Measurements from ENCODE around the gene SF1. TPM values are rescaled to one million over a fixed set of nuclear protein-coding genes. Genes with fewer than 3 reads are reported as not detected.
A peak's percentile ranks its signal among the peaks of the same experiment; 100 is the strongest.
"Not testable (repeated sequence)": the region's sequence is repeated elsewhere in the genome, so short reads cannot be mapped to it uniquely, and the experiment has no call there.

Gene SF1
- total RNA-seq, result 100 to 1,000 TPM; 323 to 406 TPM

GRCh38 chr11:64778473-64779298 lies at the start of gene SF1:
Gene SF1, minus strand, starts transcription at chr11:64778542. Its CDS starts 150 bp downstream, at chr11:64778392.
- Mint-ChIP-seq H3K27ac (peak within 1 kb of the TSS; percentile 99 to 100), H3K9me3 (no peaks in the 10 kb centered on the region), H3K36me3 (peaks cover 38 to 46% of the 10 kb centered on the region in 2 donors)
- DNase-seq (ENCODE audit: low spot score in 2 of 2) (peak; percentile 98 to 100), ATAC-seq (peak; percentile 91 to 92)

GRCh38 chr11:64827451-64827839 lies 49.1 kb upstream of the SF1 start:
- Mint-ChIP-seq H3K9me3 (no peaks in the 10 kb centered on the region), H3K27ac (no peak overlapping the region), H3K36me3 (no peaks in the 10 kb centered on the region)
- no peak for DNase-seq (ENCODE audit: low spot score in 2 of 2)
- no peak for ATAC-seq

- H3K9me3 Mint-ChIP-seq, result no peaks in the 10 kb centered on the region
- H3K27ac Mint-ChIP-seq, result no peak overlapping the region
- no peak for DNase-seq (ENCODE audit: low spot score in 2 of 2)
- ATAC-seq, result no peak
- no peaks in the 10 kb centered on the region for H3K36me3 Mint-ChIP-seq
Observed at GRCh38 chr11:64826578-64827450, 48.5 kb upstream of the SF1 start.

- no peak overlapping the region for H3K27ac Mint-ChIP-seq
- H3K9me3 Mint-ChIP-seq, result no peaks in the 10 kb centered on the region
- DNase-seq (ENCODE audit: low spot score in 2 of 2), result no peak
- no peaks in the 10 kb centered on the region for H3K36me3 Mint-ChIP-seq
- no peak for ATAC-seq
Observed at GRCh38 chr11:64826062-64826461, 47.7 kb upstream of the SF1 start.

- H3K36me3 Mint-ChIP-seq, result no peaks in the 10 kb centered on the region
Observed at GRCh38 chr11:64823568-64824119, 45.3 kb upstream of the SF1 start.

GRCh38 chr11:64817476-64817875 lies 39.1 kb upstream of the SF1 start:
- DNase-seq (ENCODE audit: low spot score in 2 of 2), result no peak
- Mint-ChIP-seq H3K36me3 (no peaks in the 10 kb centered on the region), H3K27ac (no peak overlapping the region), H3K9me3 (no peaks in the 10 kb centered on the region)
- ATAC-seq, result no peak

More at GRCh38 chr11:64823568-64824119, 45.3 kb upstream of the SF1 start:
- DNase-seq (ENCODE audit: low spot score in 2 of 2) (no peak), ATAC-seq (no peak)
- Mint-ChIP-seq H3K9me3 (no peaks in the 10 kb centered on the region), H3K27ac (no peak overlapping the region)

- H3K9me3 Mint-ChIP-seq; H3K36me3 Mint-ChIP-seq; DNase-seq (ENCODE audit: low spot score in 2 of 2); ATAC-seq: not testable (repeated sequence)
- peak overlapping the region in 1 of 2 donors; percentile 8 for H3K27ac Mint-ChIP-seq
Observed at GRCh38 chr11:64815433-64815832, 37.1 kb upstream of the SF1 start.

- no peak for ATAC-seq
- Mint-ChIP-seq H3K27ac (no peak overlapping the region), H3K9me3 (no peaks in the 10 kb centered on the region), H3K36me3 (peaks cover 0 to under 1% of the 10 kb centered on the region in 2 donors)
- DNase-seq (ENCODE audit: low spot score in 2 of 2), result no peak
Observed at GRCh38 chr11:64814712-64815187, 36.4 kb upstream of the SF1 start.

- Mint-ChIP-seq H3K36me3 (peaks cover 0 to 6% of the 10 kb centered on the region in 2 donors), H3K27ac (no peak overlapping the region), H3K9me3 (no peaks in the 10 kb centered on the region)
- DNase-seq (ENCODE audit: low spot score in 2 of 2) (no peak), ATAC-seq (no peak)
Observed at GRCh38 chr11:64813826-64814225, 35.5 kb upstream of the SF1 start.

- H3K36me3 Mint-ChIP-seq, result peaks cover 5 to 6% of the 10 kb centered on the region in 2 donors
- H3K9me3 Mint-ChIP-seq, result no peaks in the 10 kb centered on the region
- DNase-seq (ENCODE audit: low spot score in 2 of 2) (no peak), ATAC-seq (peak; percentile 47 to 50)
- H3K27ac Mint-ChIP-seq, result peak overlapping the region; percentile 85 to 86
Observed at GRCh38 chr11:64810891-64811272, 32.5 kb upstream of the SF1 start.

- ATAC-seq, result peak; percentile 89 to 93
- H3K36me3 Mint-ChIP-seq, result peaks cover 5 to 6% of the 10 kb centered on the region in 2 donors
- H3K9me3 Mint-ChIP-seq, result no peaks in the 10 kb centered on the region
- peak within 1 kb of the TSS; percentile 85 to 86 for H3K27ac Mint-ChIP-seq
- peak; percentile 69 to 79 for DNase-seq (ENCODE audit: low spot score in 2 of 2)
Observed at GRCh38 chr11:64810271-64810890, 32.0 kb upstream of the SF1 start, which contains the start of gene MEN1. Gene MEN1, minus strand, starts transcription at chr11:64810551. Its CDS starts 442 bp downstream, at chr11:64810109.

GRCh38 chr11:64809781-64810241 lies 31.5 kb upstream of the SF1 start:
- Mint-ChIP-seq H3K27ac (peak overlapping the region in 1 of 2 donors; percentile 86), H3K9me3 (no peaks in the 10 kb centered on the region), H3K36me3 (peaks cover 5 to 6% of the 10 kb centered on the region in 2 donors)
- DNase-seq (ENCODE audit: low spot score in 2 of 2), result peak in 1 of 2 donors; percentile 23
- peak; percentile 34 to 38 for ATAC-seq

- no peak for ATAC-seq
- H3K9me3 Mint-ChIP-seq, result no peaks in the 10 kb centered on the region
- H3K27ac Mint-ChIP-seq, result no peak overlapping the region
- H3K36me3 Mint-ChIP-seq, result peaks cover 5 to 6% of the 10 kb centered on the region in 2 donors
- DNase-seq (ENCODE audit: low spot score in 2 of 2), result no peak
Observed at GRCh38 chr11:64805481-64805880, 27.1 kb upstream of the SF1 start.

- Mint-ChIP-seq H3K27ac (no peak overlapping the region), H3K36me3 (peaks cover 4 to 7% of the 10 kb centered on the region in 2 donors), H3K9me3 (no peaks in the 10 kb centered on the region)
- DNase-seq (ENCODE audit: low spot score in 2 of 2) (no peak), ATAC-seq (no peak)
Observed at GRCh38 chr11:64804346-64805210, 26.2 kb upstream of the SF1 start.

- no peak for DNase-seq (ENCODE audit: low spot score in 2 of 2)
- H3K36me3 Mint-ChIP-seq, result peaks cover 0 to 12% of the 10 kb centered on the region in 2 donors
- H3K9me3 Mint-ChIP-seq, result no peaks in the 10 kb centered on the region
- ATAC-seq, result no peak
- peak overlapping the region; percentile 80 to 97 for H3K27ac Mint-ChIP-seq
Observed at GRCh38 chr11:64803846-64804345, 25.6 kb upstream of the SF1 start.

All from activated naive CD4-positive, alpha-beta T cell treated with anti-CD3 and anti-CD28 coated beads, Interleukin-2, amount 50 U/mL, for 72 hours (primary cell).